GM18498 (cell line): ENCODE data around the gene BLOC1S4.
"Not testable (repeated sequence)": the region's sequence is repeated elsewhere in the genome, so short reads cannot be mapped to it uniquely, and the experiment has no call there.

Experiments
- ATAC-seq: cut with Tn5 transposase; IDR thresholded peaks from one replicate; pipeline ENCODE4 v1.9.1; 2021; ENCODE audit warnings: mild to moderate bottlenecking, moderate library complexity; ENCODE audit not compliant: unreplicated experiment

Gene BLOC1S4

DNA sequence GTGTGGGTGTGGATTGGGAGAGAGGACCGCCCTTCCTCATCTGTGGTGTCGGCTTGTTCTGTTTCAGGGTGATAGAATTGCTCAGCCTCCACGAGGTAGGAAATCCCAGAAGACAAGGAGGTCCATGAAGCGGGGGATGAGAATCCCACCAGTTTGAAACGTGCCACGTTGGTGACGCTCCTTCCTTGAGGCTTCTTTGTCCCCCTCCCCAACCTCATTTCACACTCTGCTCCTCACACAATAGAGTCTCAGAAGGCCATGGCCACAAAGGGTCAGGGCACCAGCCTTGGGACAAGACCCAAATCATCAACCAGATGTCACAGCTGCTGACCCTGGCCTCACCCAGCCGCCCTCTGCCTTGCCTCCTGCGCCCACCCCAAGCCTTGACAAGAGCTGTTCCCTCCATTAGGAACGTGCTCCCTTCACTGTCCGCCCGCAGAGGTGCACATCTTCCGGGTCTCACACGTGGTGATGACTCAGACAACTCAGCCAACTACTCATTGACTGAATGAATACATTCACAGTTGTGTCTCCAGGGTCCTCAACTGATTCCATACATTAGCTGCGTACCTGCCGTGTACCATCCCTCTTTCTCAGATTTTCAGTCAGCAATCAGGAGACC, 18.3 kb downstream of the BLOC1S4 start:
- ATAC-seq = no peak

DNA sequence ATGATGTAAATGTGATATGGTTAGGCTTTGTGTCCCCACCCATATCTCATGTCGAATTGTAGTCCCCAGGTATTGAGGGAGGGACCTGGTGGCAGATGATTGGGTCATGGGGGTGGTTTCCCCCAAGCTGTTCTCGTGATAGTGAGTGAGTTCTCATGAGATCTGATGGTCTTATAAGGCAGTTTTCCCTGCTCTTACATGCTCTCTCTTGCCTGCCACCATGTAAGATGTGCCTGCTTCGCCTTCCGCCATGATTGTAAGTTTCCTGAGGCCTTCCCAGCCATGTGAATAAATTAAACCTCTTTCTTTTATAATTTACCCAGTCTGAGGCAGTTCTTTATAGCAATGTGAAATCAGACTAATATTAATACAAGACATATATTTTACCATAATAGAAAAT, 23.9 kb downstream of the BLOC1S4 start:
- no peak for ATAC-seq

DNA sequence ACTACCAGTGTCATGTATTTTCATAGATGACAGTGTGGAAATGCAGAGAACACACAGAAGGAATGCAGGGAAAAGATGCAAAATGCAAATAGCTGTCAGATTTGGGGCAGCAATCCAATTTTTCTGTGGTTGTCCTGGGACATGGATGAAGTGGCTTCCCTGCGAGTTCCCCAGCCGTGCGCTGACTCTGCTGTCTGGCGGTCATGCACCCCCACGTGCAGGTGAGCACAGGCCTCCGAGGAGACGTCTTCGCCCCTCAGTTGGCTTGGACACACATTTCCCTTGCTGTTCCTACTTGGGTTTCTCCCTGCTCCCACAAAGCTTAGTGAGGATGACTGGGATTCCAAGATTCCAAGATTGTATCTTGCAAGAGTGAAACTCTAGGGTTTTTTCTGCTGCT, 24.4 kb downstream of the BLOC1S4 start:
- no peak for ATAC-seq

DNA sequence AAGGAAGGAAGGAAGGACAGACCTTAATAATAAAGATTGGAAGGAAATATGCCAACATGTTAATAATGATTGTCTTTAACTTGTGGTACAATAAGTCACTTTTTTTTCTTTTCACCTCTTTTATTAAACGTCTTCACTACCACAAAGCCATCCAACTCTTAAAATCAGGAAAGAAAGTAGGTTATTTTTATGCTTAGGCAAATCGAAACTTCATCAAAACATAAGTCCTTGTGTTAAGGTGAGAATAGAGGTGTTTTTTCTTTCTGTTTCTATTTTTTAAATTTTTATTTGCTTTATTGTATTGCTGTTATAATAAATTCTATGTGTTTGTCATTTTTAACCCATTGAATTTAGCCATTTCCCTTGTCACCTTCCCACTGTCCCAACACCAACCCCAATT, 26.5 kb downstream of the BLOC1S4 start:
- ATAC-seq = no peak

DNA sequence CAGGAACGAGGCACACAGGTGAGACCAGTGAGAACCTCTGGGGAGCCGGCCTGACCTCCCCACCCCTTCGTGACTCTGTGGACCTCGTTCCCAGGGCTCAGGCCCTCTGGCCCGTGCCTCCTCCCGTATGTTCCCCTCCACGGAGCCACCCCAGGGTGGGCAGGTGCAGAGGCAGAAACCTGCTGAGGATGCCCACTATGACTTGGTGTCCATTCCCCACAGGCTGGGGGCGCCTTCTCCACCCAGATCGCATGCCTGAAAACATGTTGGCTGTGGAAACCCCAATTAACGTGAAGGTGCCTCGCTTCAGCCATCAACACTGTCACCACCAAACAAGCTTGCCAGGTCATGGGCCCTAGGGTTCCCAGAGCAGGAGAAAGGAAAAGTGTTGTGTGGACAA, 27.0 kb downstream of the BLOC1S4 start:
- no peak for ATAC-seq

DNA sequence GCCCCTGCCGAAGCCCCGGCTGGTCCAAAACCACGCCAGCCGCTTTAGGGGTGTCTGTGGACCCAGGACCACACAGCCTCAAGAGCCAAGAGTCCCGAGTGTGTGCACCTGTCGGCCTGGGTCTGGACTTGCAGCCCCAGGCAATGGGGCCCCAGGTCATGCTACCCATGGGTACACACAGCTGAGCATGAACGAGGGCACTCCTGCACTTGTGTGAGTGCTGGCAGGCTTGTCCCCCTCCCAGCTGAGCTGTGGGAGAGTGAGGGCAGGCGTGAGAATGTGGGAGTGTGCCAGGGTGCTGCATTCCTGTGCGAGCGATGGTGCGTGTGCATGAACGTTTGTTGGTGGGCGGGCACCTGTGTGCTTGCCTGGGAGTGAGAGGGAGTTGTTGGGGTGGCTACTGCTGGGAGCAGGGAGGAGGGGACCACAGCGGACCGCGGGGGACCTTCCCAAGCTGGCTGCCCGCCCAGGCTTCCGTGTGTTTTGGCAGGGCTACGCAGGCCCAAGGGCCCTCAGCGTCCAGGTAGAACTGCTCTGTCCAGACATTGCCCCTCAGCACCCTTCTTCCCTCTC, 30.8 kb downstream of the BLOC1S4 start:
- no peak for ATAC-seq

DNA sequence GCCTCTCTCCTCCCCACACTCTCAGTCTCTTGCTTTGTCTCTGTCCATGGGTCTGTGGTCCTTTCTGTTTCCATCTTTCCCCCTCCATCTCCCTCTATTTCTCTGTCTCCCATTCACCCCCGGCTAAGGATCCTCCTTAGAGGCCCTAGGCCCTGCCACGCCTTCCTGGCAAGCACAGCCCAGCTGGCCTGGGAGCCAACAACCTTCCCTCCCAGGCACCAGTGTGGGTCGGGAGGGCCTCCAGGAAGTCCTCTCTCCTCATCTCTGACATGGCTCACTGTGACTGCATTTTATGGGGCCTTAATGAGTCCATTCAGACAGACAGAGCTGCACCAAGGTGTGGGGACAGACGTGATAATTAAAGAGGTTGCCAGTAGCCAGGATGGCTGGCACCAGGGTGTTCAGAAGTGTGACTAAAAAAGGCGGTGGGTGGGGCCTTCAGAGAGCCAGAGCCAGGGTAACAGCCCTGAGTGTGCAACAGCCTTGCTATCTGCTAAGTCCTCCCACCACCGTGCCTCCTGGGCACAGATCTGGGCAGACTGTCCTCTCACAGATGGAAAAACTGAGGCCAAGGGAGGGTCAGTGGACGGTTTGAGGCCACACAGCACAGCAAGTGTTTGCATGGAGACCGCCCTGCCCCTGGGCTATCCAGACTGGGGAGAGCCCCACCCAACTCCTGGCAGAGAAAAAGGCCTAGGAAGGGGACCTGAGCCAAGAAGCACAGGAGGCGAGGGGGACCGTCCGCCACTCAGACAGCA, 31.5 kb downstream of the BLOC1S4 start:
- no peak for ATAC-seq

DNA sequence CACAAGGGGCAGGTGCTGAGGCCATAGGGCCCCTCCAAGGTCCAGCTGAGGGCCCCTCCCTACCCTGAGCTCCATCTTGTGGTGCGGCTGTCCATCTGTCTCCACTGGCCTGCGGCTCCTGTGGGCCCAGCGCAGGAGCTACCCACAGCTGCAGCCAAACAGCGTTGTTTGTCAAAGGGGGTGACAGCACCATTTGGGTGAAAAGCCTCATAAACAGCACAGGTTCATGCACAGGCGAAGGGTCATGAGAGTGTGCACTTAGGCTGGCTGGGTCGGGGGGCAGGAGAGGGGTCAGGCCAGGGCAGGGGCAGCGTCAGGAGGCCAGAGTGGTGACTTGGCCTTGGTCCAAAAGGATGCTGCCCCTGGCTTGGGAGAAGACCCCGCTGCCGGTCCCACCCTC, 32.3 kb downstream of the BLOC1S4 start:
- ATAC-seq = no peak

DNA sequence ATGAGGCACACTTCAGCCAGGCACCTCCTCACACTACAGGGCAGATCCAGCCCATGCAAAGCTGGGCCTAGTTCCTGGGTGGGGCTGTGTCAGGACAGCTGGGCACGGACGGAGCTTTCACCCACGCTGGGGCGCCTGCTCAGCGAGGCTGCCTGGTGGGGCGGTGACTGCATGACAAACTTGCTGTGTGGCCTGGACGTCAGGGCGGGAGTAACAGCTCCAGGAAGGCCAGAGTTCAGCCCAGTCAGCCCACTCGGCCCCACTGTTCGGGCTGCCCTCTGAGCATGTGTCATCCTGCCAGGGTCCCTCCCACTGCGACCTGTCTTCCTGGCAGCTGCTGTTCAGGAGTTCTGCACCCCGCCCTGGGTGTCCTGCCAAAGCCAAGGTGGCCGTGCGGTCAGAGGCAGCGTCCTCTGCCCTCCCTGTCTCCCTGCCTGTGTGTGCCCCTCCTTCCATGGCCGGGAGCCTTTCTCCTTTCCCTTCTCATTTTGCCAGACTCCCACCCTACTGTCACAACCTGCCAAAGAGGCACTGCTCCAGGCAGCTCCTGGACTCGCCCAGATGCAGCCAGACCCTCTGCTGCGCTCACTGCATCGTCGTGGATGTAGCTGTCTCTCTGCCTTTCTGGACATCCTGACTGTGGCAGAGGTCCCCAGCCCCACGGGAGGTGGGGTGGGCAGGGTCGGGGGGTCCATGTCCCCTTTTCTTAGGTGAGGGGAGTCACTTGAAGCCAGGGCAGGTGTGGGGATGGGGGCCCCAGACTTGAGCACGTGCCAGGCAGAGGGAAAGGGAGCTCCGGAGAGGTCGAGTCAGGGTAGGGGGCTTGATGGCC, 33.6 kb downstream of the BLOC1S4 start:
- no peak for ATAC-seq

DNA sequence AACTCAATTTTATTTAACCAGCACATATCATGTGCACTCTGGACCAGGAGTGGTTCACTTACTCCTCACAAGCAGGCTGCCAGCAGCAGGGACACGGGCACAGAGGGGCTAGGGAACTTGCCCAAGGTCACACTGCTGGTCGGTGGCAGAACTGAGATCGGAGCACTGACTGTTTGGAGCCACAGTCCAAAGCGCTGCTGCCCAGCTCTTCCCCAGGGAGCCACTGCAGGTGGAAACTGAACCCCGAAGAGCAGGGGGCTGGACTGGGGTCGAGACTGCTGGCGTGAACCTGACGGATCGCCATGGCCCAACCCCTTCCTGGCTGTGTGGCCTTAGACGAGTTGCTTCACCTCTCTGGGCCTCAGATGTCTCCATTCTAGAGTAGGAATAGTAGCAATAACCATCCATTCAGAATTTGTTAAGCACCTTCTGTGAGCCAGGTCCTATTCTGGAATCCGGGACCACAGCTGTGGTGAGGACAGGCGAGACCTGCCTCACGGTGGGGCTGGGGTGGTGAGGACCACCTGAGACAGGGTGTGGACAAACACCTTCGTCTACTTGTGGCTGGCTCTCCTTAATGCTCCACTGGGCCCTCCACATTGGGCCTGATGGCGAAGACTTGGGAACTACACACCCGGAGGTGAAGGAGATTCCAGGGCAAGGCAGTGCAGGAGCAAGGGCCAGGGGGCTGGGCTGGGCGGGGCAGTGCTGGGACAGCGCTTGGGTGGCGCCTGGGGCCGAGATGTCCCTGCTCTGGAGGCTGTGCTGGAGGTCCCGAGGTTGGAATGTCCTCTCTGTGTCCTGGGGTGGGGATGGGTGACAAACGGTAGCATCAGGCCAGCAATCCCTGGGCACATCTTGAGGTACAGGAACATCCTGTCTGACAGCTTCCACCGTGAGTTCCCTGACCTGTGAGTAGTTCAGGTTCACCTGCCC, 34.6 kb downstream of the BLOC1S4 start:
- no peak for ATAC-seq

DNA sequence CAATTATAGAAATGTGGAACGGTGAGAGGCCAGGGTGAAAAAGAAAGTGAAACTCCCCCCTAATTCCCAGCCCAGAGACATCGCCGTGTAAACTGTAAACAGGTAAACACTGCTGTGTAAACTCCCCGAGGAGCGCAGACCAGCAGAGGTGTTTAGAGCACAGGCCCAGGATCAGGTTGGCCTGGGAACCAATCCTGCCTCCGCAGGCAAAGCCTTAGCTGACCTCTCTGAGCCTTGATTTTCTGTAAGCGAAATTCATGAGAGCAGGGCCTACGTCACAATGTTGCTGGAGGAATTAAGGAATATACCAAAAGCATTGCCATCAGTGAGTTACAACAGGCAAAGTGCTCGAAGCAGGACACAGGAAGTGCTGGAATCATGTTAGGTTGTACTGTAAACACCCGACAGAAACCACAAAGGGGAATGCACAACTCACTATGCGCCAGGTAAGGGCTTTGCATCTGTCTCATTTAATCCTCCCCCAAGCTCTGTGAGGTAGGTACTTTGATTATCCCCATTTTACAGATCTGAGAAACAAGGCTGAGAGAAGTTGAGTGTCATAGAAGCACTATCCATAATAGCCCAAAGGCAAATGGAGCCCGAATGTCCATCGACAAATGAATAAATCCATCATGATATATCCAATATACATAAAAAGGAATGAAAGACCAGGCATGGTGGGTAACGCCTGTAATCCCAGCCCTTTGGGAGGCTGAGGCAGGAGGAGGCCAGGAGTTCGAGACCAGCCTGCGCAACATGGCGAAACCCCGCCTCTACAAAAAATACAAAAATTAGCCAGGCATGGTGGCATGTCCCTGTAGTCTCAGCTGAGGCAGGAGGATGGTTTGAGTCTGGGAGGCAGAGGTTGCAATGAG, 35.9 kb downstream of the BLOC1S4 start:
- ATAC-seq = no peak

DNA sequence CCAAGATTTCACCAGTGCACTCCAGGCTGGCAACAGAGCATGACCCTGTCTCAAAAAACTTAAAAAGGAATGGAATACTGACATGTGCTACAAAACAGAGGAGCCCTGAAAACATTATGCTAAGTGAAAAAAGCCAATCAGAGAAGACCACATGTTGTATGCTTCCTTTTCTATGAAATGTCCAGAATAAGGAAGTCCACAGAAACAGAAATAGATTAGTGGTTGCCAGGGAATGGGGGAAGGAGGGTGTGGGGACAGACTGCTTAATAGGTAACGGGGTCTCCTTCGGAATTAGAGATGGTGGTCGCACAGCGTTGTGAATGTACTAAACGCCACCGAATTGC, 36.5 kb downstream of the BLOC1S4 start:
- no peak for ATAC-seq

DNA sequence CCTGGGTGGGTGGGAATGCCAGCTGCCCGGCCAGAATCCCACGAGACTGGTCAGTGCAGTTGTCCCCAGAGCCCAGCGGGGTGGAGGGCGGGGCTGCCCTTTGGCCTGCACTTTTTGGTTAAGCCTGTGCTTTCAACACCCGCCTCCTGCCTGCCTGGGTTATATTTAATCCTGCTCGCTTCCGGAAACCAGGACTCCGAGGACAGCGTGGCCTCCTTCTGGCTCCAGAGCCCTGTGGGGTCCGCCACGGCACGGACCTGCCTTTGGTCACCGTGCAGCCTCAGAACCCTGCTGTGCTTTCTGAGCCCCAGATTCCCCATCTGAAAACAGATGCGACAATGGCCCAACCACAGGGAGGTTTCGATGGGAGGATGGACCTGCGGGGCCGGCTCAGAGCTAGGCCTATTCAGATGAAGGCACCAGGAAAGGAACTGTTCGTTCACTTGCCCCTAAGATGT, 37.2 kb downstream of the BLOC1S4 start:
- no peak for ATAC-seq

DNA sequence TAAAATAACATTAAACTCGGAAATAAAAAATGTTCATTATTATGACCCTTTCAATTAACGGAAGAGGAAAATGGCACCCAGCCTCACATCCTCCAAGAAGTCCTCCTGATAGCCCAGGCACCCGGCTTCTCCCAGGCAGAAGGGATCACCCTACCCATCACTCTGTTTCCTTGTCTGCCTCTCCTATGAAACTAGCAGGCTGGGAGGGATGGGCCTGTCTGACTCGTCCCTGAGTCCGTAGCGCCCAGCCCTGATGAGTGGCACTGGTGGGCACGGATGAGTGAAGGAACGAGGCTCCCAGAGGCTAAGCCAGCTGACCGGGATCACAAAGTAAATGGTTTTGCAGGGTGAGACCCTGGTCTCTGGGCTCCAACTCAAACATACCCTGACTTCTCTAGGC, 37.9 kb downstream of the BLOC1S4 start:
- no peak for ATAC-seq

DNA sequence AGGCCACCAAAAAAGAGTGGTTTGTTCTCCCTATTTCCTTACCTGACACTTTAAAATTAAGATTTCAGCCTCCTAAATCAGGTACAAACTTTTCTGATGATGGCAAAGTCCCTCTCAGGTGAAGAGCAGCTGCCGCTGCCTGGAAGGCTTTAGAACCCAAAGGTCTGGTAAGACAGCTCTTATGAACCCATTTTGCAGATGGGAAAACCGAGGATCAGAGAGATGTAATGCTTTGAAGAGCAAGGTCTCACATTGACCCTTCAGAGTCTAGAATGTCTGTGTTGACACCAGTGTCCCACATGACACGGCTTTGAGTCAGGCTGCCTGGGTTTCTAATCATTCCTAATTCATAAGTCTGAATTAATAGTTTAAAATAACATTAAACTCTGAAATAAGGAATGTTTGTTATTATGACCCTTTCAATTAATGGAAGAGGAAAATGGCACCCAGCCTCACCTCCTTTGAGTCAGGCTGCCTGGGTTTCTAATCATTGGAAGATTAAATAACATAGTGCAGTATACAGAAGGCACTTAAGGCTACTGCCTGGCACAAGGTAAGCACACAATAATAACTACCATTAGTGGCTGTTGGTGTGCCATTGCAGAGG, 38.6 kb downstream of the BLOC1S4 start:
- no peak for ATAC-seq

DNA sequence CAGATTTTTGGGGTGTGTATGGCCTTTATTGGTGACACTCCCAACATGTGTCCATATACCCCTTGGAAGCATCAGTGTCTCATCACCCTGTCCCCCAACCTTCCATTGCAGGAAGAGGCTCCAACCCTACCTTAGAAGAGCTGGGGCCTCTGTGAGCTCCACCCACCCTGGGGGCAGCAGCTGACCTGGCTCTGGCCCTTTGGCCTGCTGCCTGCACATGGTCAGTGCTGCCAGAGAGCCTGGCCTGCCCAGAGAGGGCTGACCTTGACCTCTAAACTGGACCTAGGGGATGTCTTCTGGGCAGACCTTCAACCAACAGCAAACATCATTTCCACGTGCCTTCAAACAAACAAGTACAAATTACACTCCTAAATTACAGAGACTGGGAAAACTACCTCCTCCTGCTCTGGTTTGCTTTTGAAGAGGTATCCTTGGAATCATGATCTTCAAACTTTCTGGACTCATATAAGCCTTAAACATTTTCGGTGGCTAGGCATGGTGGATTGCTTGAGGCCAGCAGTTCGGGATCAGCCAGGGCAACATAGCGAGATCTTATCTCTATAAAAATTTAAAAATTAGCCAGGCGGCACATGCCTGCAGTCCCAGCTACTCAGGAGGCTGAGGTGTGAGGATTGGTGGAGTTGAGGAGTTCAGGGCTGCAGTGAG, 39.2 kb downstream of the BLOC1S4 start:
- no peak for ATAC-seq

DNA sequence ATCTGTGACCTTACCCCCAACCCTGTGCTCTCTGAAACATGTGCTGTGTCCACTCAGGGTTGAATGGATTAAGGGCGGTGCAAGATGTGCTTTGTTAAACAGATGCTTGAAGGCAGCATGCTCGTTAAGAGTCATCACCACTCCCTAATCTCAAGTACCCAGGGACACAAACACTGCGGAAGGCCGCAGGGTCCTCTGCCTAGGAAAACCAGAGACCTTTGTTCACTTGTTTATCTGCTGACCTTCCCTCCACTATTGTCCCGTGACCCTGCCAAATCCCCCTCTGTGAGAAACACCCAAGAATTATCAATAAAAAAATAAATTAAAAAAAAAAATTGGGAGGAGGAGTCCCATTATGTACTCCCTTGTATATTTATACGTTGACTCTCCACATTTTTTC, 40.4 kb downstream of the BLOC1S4 start:
- ATAC-seq = not testable (repeated sequence)

DNA sequence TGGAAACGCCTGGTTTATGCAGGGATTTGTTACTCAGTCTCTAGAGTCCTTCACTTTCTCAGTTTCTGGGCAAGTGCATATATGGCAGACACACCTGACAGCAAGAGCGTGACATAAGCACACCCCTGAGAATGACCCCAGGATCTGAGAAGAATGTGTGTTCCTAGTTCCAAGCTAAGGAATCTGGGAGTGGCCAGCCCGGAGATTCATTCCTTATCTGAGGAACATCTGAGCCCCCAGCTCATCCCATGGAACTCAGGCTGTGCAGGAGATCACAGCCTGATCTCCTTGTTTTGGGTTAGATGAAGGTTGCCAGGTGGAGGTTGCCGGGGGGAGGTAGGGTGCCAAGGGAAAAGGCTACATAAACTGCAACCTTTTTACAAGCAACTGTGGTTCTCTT, 42.8 kb downstream of the BLOC1S4 start:
- ATAC-seq = no peak

DNA sequence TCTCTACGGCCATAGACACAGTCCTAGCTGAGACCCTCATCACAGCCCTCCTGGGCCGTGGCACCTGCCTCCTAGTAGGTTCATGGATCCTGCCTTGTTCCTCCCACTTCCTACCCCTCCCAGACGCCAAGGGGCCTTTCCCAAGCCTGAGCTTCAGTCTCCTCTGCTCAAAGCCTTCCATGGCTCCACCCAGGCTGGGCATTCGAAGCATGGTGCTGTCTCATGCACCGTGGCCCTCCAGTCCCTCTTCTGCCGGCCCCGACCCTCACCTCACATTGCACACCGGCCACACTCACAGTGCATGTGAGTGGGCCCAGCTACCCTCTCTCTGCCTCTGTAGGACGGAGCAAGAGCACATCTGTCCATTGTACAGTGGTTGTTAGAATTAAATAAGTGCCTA, 44.9 kb downstream of the BLOC1S4 start:
- no peak for ATAC-seq
